Midbrain (tissue), 1 donor: ENCODE data around the gene GDF7.
"Not testable (repeated sequence)": the region's sequence is repeated elsewhere in the genome, so short reads cannot be mapped to it uniquely, and the experiment has no call there.

Experiments used
- DNase-seq: peaks from one replicate; lab custom pipeline; 2025; lab: John Stamatoyannopoulos, UW

Gene GDF7

GRCh38 chr2:20702563-20702962 is 35.6 kb downstream of the GDF7 start:
- no peak for DNase-seq

GRCh38 chr2:20704886-20705285 is 37.9 kb downstream of the GDF7 start:
- no peak for DNase-seq

- DNase-seq: no peak
These were observed 39.3 kb downstream of the GDF7 start for GRCh38 chr2:20706217-20706616.

GRCh38 chr2:20706786-20707185 is 39.8 kb downstream of the GDF7 start:
- no peak for DNase-seq

GRCh38 chr2:20707601-20708000 is 40.7 kb downstream of the GDF7 start:
- peak; percentile 3 for DNase-seq

- not testable (repeated sequence) for DNase-seq
These were observed 44.7 kb downstream of the GDF7 start for GRCh38 chr2:20711641-20712040.

- DNase-seq: not testable (repeated sequence)
These were observed 46.6 kb downstream of the GDF7 start for GRCh38 chr2:20713585-20713984.

GRCh38 chr2:20714412-20714811 is 47.5 kb downstream of the GDF7 start:
- DNase-seq: not testable (repeated sequence)

GRCh38 chr2:20716164-20716563 is 49.2 kb downstream of the GDF7 start:
- not testable (repeated sequence) for DNase-seq

- DNase-seq: no peak
These were observed 50.7 kb downstream of the GDF7 start for GRCh38 chr2:20717641-20718040.

GRCh38 chr2:20722592-20723240 is 55.8 kb downstream of the GDF7 start:
- no peak for DNase-seq

GRCh38 chr2:20723543-20723942 is 56.6 kb downstream of the GDF7 start:
- DNase-seq: no peak

- no peak for DNase-seq
These were observed 57.6 kb downstream of the GDF7 start for GRCh38 chr2:20724500-20725053.

GRCh38 chr2:20725782-20726181 is 58.8 kb downstream of the GDF7 start:
- no peak for DNase-seq

GRCh38 chr2:20726913-20727312 is 60.0 kb downstream of the GDF7 start:
- no peak for DNase-seq

GRCh38 chr2:20728114-20728758 is 61.3 kb downstream of the GDF7 start:
- no peak for DNase-seq
